ENCODE data around the gene SRRT. TPM values are rescaled to one million over a fixed set of nuclear protein-coding genes. Genes with fewer than 3 reads are reported as not detected.

SRRT gene, protein sequence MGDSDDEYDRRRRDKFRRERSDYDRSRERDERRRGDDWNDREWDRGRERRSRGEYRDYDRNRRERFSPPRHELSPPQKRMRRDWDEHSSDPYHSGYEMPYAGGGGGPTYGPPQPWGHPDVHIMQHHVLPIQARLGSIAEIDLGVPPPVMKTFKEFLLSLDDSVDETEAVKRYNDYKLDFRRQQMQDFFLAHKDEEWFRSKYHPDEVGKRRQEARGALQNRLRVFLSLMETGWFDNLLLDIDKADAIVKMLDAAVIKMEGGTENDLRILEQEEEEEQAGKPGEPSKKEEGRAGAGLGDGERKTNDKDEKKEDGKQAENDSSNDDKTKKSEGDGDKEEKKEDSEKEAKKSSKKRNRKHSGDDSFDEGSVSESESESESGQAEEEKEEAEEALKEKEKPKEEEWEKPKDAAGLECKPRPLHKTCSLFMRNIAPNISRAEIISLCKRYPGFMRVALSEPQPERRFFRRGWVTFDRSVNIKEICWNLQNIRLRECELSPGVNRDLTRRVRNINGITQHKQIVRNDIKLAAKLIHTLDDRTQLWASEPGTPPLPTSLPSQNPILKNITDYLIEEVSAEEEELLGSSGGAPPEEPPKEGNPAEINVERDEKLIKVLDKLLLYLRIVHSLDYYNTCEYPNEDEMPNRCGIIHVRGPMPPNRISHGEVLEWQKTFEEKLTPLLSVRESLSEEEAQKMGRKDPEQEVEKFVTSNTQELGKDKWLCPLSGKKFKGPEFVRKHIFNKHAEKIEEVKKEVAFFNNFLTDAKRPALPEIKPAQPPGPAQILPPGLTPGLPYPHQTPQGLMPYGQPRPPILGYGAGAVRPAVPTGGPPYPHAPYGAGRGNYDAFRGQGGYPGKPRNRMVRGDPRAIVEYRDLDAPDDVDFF
- total RNA-seq (127 TPM), polyA plus RNA-seq (ENCODE audit: insufficient read depth, low read depth, low replicate concordance) (58.2 TPM)
- long read RNA-seq, donor 1, partial matches to known transcripts: 6 of 15 reads
- long read RNA-seq, donor 1, other reads (novel, unspliced or antisense): 0 of 15 reads
- long read RNA-seq, donor 2, partial matches to known transcripts: 0 of 5 reads
- long read RNA-seq, donor 2, other reads (novel, unspliced or antisense): 0 of 5 reads
- long read RNA-seq, donor 3, partial matches to known transcripts: 5 of 15 reads
- long read RNA-seq, donor 3, other reads (novel, unspliced or antisense): 0 of 15 reads
- long read RNA-seq, donor 4, partial matches to known transcripts: 6 of 14 reads
- long read RNA-seq, donor 4, other reads (novel, unspliced or antisense): 0 of 14 reads
- long read RNA-seq, donor 5, partial matches to known transcripts: 0 of 1 reads
- long read RNA-seq, donor 5, other reads (novel, unspliced or antisense): 0 of 1 reads
- long read RNA-seq, donor 6, partial matches to known transcripts: 5 of 7 reads
- long read RNA-seq, donor 6, other reads (novel, unspliced or antisense): 0 of 7 reads
- long read RNA-seq, donor 7, transcript SRRT-213 (20 exons, 2,905 nt): major isoform, 18 of 94 reads
- long read RNA-seq, donor 7, transcript SRRT-215 (20 exons, 2,964 nt): minor isoform, 13 of 94 reads
- long read RNA-seq, donor 7, partial matches to known transcripts: 46 of 94 reads
- long read RNA-seq, donor 7, other reads (novel, unspliced or antisense): 8 of 94 reads
- long read RNA-seq, donor 8, partial matches to known transcripts: 14 of 19 reads
- long read RNA-seq, donor 8, other reads (novel, unspliced or antisense): 0 of 19 reads
- long read RNA-seq, donor 9, partial matches to known transcripts: 0 of 4 reads
- long read RNA-seq, donor 9, other reads (novel, unspliced or antisense): 0 of 4 reads
- long read RNA-seq, donor 10, partial matches to known transcripts: 10 of 18 reads
- long read RNA-seq, donor 10, other reads (novel, unspliced or antisense): 0 of 18 reads

DNA sequence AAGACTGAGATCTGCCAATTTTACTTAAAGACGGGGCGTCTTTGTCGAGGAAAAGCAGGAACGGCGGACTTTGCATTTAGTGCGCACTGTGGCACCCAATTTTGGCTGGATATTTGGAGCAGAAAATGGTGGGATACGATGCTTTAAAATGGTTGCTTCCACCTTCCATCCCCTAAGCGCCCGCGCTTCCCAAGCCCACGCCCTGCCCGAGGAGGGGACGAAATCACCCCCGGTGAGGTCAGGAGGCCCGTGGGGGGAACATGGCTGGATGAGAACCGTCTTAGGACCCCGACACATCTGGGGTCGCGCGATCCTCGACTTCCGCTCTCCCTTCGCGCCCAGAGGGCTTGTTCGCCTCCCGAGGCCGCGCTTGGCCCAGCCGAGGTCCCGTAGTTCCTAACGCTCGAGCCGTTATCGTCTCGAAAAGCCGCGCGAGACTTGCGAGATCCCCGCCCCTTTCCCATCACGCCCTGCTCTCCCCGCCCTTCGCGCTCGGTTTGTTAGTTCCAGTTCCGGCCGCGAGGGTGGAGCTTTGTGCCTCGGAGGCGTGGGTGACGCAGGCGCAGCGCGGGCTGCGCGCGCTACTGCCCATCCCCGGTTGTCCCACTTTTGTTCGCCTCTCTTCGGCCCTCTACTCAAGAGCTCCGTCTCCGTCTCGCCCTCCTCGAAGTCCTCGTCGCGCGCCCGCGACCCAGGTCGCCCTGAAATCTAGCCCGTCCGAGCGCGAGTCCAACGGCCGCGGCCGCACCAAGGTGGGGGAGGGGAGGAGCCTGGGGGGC lies at the start of gene SRRT:
Gene SRRT (plus strand): TSS at position 527 of the 779 bp plus-strand sequence. CDS start 488 bp downstream, outside the sequence.
- Histone ChIP-seq H3K4me3 (ENCODE audit: low read length in 3 of 3) (peak within 1 kb of the TSS; percentile 71 to 91 (median 87)), H3K9me3 (ENCODE audit: control insufficient read depth in 2 of 3, insufficient read depth in 1 of 3, low read length in 3 of 3) (no peaks in the 10 kb centered on the region), H3K36me3 (ENCODE audit: control insufficient read depth in 2 of 3, insufficient read depth in 3 of 3, low read length in 3 of 3) (peaks cover 3 to 26% (median 14%) of the 10 kb centered on the region in 3 donors), H3K4me1 (ENCODE audit: control insufficient read depth in 2 of 3, insufficient read depth in 2 of 3, low read depth in 1 of 3, low read length in 3 of 3) (peaks cover 4 to 17% (median 11%) of the 10 kb centered on the region in 3 donors), H3K27ac (ENCODE audit: low read depth in 2 of 2, low read length in 2 of 2) (peak within 1 kb of the TSS; percentile 95 to 96), H3K9ac (ENCODE audit: low read length in 3 of 3) (peak within 1 kb of the TSS; percentile 66 to 87 (median 68)), H3K27me3 (ENCODE audit: control insufficient read depth, insufficient read depth, low read length) (no peaks in the 10 kb centered on the region)
- intact Hi-C loops (cut with DNase I): no loop called here
- no peak for FAIRE-seq
- TF ChIP-seq, protein P1, sequence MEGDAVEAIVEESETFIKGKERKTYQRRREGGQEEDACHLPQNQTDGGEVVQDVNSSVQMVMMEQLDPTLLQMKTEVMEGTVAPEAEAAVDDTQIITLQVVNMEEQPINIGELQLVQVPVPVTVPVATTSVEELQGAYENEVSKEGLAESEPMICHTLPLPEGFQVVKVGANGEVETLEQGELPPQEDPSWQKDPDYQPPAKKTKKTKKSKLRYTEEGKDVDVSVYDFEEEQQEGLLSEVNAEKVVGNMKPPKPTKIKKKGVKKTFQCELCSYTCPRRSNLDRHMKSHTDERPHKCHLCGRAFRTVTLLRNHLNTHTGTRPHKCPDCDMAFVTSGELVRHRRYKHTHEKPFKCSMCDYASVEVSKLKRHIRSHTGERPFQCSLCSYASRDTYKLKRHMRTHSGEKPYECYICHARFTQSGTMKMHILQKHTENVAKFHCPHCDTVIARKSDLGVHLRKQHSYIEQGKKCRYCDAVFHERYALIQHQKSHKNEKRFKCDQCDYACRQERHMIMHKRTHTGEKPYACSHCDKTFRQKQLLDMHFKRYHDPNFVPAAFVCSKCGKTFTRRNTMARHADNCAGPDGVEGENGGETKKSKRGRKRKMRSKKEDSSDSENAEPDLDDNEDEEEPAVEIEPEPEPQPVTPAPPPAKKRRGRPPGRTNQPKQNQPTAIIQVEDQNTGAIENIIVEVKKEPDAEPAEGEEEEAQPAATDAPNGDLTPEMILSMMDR (IDR thresholded peaks at IDR 0.05; ENCODE audit: borderline replicate concordance, extremely low read depth, insufficient read depth): peak; percentile 53
- peak; percentile 99 to 100 (median 99) for DNase-seq

DNA sequence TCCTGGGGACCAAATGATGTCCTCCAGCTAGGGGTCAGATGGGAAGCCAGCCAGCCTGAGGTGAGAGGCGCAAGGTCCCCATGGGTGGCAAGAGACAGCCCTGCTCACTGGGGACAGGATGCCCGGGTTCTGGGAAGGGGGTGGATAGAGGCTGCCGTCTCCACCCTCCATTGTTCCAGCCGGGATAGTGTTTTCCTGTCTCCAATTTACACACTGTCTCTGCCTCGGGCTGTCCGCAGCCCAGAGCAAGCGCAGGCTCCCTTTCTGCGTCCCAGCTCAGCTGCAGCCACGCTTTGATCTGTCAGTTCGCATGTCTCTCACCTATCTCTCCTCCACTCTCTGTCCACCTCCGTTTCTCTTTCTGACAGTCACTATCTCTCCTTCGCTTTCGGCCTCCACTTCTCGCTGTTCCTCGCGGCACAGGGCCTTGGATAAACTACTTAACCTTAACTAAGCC lies 49.7 kb upstream of the SRRT start:
- H3K9ac ChIP-seq (ENCODE audit: low read length in 3 of 3): peak overlapping the region in 2 of 3 donors; percentile 74 to 85
- peaks cover 0 to 13% (median 3%) of the 10 kb centered on the region in 3 donors for H3K36me3 ChIP-seq (ENCODE audit: control insufficient read depth in 2 of 3, insufficient read depth in 3 of 3, low read length in 3 of 3)
- H3K4me1 ChIP-seq (ENCODE audit: control insufficient read depth in 2 of 3, insufficient read depth in 2 of 3, low read depth in 1 of 3, low read length in 3 of 3): no peaks in the 10 kb centered on the region
- no peaks in the 10 kb centered on the region for H3K9me3 ChIP-seq (ENCODE audit: control insufficient read depth in 2 of 3, insufficient read depth in 1 of 3, low read length in 3 of 3)
- peak overlapping the region in 1 of 2 donors; percentile 45 for H3K27ac ChIP-seq (ENCODE audit: low read depth in 2 of 2, low read length in 2 of 2)
- intact Hi-C loops (cut with DNase I): no loop called here
- H3K27me3 ChIP-seq (ENCODE audit: control insufficient read depth, insufficient read depth, low read length): no peaks in the 10 kb centered on the region
- DNase-seq (peak in 1 of 5 donors; percentile 33), FAIRE-seq (no peak)
- H3K4me3 ChIP-seq (ENCODE audit: low read length in 3 of 3): peak overlapping the region; percentile 67 to 87 (median 79)
- TF ChIP-seq, protein P1 (IDR thresholded peaks at IDR 0.05; ENCODE audit: borderline replicate concordance, extremely low read depth, insufficient read depth): no peak
